Activated CD8-positive, alpha-beta memory T cell treated with anti-CD3 and anti-CD28 coated beads, Interleukin-2, amount 50 U/mL, for 24 hours (primary cell): Measurements from ENCODE around the gene CRKL.
"Not testable (repeated sequence)": the region's sequence is repeated elsewhere in the genome, so short reads cannot be mapped to it uniquely, and the experiment has no call there.

Experiments
- DNase-seq: peaks from one replicate; pipeline ENCODE4 v3.0.0-alpha.2; 2020; ENCODE audit errors: extremely low read depth

The CRKL gene

DNA sequence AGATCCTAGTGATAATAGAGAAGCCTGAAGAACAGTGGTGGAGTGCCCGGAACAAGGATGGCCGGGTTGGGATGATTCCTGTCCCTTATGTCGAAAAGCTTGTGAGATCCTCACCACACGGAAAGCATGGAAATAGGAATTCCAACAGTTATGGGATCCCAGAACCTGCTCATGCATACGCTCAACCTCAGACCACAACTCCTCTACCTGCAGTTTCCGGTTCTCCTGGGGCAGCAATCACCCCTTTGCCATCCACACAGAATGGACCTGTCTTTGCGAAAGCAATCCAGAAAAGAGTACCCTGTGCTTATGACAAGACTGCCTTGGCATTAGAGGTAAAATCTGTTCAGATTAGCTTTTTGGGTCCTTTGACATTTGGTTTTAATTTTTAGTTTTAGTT is 16.7 kb downstream of the CRKL start:
- no peak for DNase-seq

DNA sequence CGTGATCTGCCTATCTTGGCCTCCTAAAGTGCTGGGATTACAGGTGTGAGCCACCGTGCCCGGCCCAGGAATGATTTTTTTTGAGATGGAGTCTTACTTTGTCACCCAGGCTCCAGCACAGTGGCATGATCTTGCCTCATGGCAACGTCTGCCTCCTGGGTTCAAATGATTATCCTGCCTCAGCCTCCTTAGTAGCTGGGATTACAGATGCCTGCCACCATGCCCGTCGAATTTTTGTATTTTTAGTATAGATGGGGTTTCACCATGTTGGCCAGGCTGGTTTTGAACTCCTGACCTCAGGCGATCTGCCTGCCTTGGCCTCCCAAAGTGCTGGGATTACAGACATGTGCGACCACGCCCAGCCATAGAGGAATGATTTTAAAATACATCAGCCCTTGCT is 17.8 kb downstream of the CRKL start:
- not testable (repeated sequence) for DNase-seq

DNA sequence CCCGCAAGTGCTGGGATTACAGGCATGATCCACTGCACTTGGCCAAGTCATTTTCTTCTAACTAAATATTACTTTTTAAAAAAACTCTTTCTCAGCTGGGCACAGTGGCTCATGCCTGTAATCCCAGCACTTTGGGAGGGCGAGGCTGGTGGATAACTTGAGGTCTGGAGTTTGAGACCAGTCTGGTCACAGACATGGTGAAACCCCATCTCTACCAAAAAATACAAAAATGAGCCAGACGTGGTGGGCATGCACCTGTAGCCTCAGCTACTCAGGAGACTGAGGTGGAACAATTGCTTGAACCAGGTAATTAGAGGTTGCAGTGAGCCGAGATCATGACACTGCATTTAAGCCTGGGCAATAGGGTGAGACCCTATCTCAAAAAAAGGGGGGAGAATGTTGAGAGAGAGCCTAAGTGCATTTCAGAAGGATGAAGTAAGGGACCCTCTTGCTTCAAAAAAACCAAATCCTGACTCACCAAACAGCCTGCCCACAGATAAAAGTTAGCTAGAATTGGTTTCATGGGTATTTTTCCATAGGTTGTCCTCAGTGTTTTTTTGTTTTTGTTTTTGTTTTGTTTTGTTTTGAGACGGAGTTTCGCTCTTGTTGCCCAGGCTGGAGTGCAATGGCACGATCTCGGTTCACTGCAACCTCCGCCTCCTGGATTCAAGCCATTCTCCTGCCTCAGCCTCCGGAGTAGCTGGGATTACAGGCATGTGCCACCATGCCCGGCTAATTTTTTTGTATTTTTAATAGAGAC is 18.8 kb downstream of the CRKL start:
- DNase-seq, result not testable (repeated sequence)

DNA sequence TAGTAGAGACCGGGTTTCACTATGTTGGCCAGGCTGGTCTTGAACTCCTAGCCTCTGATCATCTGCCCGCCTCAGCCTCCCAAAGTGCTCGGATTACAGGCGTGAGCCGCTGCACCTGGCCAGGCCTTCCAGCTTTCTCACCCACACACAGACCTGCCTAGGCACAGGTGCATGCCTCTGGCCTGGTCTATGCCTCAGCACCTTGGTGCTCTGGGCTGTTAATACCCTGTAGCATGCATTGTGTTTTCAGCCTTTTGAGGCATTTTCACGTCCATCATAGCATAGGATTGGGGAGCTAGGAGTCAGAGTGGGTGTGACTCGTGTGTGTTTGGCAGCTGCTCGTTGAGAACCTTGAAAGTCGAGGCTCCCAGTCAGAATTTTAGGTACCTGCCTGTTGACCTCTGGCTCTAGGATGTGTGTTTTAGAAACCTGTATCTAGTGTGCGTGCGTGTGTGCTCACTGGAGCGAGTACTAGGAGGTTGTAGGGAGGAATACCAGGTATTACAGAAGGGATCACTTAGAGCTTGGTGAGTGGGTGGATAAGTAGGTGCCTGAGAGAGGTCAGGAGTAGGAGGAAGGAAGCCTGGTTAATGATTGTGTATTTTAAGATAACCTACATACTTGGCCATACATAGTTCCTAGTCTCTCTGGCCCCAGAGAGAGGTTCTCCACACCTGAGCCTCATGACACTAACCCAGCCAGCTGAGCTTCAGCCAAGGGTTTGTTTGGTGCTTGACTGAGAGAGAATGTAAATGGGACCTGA is 20.0 kb downstream of the CRKL start:
- DNase-seq, result no peak

DNA sequence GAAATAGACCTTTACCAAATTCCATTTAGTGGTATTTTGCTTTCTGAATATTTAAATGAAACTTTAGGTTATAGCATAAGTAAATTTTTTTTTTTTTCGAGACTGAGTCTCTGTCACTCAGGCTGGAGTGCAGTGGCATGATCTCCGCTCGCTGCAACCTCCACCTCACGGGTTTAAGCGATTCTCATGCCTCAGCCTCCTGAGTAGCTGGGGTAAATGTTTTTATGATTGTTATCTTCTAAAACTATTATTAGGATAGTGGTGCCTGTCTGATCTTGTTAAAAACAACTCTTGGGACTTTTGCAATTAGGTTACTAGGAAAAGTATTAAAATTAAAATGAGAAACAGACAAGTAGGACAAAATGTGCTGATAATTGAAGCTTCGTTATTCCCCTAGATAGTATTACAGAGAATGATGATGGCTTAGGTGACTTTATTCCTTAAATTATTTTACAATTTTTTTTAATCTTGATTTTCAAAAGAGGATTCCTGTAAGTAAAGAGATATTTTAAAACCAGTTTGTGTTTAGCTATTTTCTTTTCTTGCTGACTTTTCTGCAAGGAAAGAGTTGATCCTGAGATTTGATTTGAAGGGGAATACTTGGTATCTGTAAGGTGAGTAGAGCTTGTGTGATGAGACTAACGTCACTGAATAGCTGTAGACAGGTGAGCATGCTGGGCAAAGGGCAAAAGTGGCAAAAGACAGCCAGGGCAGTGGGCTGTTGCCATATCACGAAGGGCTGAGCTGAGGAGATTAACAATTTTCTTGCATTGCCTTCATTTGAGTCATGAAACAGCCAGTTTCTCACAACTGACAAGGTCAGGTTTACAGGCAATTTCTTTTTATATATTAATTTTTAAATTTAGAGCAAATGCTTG is 20.8 kb downstream of the CRKL start:
- no peak for DNase-seq

DNA sequence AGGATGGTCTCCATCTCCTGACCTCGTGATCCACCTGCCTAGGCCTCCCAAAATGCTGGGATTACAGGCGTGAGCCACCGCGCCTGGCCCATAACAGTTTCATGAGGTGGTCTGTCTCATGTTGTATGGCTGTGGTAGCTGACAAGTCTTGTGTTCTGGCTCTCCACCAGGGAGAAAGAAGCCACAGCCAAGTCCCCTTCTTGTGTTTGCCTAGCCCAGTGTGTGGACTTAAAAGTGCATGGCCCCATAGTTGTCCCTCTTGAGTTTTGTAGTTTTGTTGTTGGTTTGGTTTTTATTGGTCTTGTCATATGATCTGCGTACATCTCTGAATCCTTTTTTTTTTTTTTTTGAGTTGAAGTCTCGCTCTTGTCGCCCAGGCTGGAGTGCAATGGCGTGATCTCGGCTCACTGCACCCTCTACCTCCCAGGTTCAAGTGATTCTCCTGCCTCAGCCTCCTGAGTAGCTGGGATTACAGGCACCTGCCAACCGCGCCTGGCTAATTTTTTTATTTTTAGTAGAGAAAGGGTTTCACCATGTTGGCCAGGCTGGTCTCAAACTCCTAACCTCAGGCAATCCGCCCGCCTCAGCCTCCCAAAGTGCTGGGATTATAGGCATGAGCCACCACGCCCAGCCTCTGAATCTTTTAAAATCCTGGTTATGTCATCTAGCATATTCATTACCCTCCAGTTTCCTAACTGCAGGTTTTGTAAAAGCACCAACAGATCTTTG is 22.4 kb downstream of the CRKL start:
- not testable (repeated sequence) for DNase-seq

DNA sequence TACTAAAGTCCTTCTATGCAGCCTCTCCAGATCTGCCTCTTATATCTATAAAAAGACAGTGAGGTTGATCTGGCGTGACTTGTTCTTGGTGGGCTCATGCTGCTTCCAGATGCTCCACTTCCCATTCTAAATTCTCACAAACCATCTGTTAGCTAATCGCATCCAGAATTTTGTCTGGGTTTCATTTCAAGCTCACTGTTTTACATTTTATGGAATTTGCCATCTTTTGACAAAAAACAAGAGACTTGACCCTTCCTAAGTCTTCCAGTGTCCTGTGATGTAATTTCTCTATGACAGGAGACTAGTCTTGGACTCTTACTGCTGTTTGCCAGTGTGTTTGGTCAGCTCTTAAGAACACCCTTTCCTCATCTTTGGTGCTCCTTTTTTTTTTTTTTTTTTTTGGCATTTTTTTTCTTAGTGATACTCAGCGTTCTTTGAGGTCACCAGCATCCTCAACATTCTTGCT is 23.0 kb downstream of the CRKL start:
- no peak for DNase-seq

DNA sequence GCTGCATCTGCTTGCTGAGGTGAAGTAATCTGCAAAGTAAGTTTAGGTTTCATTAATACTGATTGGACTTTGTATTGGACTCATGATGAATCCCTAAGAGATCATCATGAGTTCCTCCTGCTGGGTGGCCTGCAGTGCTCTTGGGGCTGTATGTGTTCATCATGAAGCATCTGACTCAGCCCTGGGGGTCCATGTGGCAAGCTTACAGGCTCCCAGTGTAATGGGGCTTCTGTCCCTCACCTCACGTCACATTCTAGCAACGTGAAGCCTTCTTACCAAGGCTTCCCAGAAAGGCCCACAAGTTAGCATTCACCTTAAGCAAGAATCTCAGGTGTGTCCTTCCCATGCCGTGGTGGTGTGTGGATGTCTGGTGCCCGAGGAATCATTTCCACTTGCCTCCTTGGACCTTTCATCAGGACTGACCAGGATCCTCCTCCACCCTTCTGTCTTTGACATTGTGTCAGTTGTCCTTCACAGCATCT is 23.7 kb downstream of the CRKL start:
- no peak for DNase-seq

DNA sequence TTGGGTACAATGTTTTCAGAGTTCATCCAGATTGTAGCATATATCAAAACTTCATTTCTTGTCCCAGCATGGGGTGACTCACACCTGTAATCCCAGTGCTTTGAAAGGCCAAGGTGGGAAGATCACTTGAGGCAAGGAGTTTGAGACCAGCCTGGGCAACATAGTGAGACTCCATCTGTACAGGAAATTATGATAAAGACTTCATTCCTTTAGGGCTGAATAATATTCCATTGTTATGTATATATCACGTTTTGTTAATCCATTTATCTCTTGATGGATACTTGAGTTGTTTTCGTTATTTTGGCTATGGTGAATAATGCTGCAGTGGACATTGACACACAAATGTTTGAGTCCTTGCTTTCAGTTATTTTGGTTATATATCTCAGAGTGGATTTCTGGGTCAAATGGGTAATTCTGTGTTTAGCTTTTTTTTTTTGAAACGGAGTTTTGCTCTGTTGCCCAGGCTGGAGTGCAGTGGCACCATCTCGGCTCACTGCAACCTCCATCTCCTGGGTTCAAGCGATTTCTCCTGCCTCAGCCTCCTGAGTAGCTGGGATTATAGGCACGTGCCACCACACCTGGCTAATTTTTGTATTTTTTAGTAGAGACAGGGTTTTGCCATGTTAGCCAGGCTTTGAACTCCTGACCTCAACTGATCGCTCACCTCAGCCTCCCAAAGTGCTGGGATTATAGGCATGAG is 25.1 kb downstream of the CRKL start:
- DNase-seq, result not testable (repeated sequence)

DNA sequence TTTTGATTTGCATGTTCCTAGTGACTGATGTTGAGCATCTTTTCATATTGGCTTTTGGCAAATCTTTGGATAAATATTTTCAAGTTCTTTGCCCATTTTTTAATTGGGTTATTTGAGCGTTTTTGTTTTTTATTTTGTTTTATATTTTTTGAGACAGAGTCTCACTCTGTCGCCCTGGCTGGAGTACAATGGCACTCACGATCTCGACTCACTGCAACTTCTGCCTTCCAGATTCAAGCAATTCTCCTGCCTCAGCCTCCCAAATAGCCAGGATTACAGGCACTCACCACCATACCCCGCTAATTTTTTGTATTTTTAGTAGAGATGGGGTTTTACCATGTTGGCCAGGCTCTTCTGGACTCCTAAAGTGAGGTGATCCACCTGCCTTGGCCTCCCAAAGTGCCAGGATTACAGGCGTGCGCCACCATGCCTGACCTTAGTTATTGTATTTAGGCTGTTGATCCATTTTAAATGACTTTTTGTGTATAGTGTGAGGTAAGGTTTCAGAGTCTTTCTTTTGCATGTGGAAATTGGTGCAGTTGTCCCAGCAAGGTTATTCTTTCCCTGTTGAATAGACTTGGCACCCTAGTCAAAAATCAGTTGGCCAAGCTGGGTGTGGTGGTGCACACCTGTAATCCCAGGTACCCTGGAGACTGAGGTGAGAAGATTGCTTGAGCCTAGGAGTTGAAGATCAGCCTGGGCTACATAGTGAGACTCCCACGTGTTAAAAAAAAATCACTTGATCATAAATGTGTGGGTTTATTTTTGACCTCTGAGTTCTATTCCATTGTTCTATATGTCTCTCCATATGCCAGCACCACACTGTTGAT is 26.1 kb downstream of the CRKL start:
- no peak for DNase-seq

DNA sequence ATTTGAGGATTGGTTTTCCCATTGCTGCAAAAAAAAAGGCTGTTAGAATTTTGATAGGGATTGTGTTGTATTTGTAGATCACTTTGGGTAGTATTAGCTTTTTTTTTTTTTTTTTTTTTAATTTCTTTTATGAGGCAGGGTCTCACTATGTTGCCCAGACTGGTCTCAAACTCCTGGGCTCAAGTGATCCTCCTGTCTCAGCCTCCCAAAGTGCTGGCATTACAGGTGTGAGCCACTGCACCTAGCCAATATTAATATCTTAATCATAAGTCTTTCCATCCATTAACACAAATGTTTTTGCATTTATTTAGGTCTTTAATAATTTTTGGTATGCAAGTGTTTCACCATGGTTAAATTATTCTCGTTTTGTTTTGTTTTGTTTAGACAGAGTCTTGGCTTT is 26.8 kb downstream of the CRKL start:
- DNase-seq, result no peak

DNA sequence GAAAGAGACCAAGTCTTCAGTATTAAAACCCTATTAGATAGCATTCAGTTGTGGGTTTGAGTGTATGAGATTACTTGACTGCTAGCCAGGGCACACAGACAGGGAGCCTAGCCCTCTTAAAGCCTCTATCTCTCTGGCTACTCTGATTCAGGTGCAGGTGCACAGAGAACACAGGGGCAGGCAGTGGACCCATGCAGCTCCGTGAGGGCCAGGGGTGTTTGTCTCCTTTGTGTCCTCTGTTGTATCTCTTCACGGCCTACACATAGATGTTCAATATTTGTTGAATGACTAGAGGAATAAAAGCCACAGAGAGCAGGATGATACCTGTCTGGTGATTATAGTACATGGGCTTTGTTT is 28.3 kb downstream of the CRKL start:
- DNase-seq, result no peak

DNA sequence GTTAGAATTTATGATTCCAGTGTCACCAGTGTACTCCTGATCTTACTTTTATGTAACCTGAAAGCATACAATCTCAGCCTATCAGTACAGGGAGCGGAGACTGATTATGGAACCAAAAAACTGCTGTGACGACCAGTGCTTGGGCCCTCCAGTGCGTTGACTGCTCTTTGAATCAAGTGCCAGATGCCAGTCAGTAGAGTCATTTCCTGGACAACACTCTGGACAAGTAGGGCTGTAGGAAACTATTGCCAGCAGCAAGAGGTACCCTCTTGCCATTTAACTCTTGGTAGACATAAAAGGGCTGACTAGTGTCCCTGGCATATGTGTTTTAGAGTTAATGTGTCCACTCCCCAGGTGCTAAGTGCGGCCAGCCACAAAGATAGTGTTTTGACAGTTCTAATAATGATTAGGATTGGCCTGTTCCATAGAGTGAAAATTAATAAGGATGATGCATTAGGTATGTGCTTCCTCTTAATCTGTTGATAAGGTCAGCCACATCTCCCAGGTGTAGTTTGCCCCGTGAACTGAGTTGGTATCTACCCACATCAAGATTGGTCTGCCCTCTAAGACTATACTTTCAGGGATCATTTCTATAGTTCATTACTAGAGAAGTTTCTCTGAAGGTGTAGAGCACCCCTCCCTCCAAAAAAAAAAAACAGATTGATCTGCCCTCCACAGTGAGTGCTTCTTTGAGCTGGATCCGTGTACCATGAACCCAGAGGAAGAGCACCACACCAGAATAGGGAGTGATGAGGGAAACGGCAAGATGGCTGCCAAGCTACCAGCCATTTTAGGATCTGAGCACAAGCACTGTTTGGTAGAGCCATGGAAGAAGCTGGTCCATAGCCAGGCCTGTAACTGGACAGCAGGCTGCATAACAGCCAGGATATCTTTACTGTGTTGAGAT is 29.1 kb downstream of the CRKL start:
- DNase-seq, result no peak

DNA sequence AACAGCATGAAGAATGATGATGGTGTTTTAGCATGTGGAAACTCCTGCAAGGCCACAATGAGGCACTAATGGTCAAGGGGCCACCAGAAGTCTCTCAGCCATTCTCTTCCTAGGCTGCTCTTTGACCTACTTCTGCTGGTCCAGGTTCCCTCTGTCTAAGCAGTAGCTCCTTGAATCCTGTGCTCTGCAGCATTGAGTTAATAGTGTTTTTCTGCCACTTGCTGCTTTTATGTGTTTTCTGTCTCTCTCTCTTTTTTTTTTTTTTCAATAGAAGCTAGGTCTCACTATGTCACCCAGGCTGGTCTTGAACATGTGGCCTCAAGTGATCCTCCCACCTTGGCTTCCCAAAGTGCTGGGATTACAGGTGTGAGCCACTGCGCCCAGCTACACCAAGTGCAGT is 29.8 kb downstream of the CRKL start:
- DNase-seq, result no peak

DNA sequence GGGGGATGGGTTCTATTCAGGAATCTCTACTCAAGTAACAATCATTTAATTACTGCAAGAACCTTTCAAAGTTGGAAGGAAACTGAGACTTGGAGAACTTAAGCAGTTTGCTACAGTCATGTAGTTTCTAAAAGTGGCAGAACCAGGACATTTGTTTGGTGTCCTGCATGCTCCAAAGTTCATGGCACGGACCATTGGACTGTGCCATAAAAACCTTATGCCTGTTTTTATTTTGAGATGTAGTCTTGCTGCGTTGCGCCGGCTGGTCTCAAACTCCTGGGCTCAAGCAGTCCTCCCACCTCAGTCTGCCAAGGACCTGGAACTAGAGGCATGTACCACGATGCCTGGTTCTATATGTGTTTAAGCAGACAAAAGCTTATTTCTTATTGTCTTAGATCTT is 31.2 kb downstream of the CRKL start:
- no peak for DNase-seq

DNA sequence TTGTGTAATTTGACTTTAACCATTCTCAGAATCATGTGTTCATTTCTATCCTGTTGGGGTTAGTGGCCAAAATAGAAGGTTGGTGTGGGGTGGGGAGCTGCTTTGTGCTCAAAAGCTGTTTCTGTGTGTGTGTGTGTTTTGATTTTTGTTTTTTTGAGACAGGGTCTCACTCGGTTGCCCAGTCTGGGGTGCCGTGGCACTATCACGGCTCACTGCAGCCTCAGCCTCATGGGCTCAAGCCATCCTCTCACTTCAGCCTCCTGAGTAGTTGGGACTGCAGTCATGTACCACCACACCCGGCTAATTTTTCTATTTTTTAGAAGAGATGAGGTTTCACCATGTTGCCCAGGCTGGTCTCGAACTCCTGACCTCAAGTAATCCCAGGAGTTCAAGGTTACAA is 31.8 kb downstream of the CRKL start:
- DNase-seq, result no peak

DNA sequence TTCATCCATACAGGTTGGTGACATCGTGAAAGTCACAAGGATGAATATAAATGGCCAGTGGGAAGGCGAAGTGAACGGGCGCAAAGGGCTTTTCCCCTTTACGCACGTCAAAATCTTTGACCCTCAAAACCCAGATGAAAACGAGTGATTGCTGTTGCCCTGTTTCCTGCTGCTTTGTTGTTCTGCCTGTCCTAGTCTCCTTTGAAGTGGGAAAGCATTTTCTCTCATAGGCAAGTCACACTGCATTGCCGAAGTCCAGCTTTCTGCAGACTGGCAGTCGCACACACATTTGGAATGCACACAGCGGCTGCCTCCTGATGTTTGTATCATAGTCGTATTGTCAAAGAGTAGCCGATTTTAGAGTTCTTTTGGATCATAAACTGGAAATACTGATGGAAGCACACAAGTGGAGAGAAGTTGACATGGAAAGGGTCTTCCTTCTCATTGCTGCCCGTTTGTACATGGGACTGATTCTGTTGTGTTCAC is 32.5 kb downstream of the CRKL start:
- no peak for DNase-seq

DNA sequence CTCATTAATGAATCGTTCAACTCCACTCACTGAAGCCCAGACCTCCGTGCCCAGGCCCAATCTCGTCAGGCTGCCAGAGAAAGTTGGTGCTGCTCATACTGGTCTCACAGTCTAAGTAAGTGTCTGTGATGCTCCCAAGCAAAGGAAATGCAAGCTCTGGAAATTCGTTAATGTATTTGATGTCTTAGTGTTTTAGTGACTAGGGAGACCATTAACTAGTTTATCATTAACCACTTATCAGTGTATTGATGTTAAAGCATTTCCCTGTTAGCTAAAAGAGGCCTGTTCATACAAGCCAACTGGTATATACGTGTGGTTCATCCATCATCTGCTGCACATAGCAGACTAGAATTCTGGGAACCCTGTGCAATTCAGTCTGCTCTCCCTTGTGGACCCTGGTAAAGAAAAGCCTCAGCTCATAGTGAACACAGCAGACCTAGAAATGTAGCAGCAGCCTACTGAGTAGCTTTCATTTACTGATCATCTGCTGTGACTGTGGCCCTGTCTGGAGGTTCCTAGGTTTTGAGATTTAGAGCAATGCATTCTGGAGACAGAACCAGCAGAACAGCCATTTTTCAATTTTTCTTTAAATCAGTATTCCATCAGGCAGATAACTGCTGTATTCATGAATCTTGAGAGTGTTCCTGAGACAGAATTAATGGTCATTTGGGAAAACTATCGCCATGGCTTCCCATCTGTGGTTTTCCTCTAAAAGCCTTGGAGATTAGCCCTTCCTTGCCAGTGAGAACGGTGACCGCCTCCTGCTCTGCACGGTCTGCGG is 34.1 kb downstream of the CRKL start:
- no peak for DNase-seq
